H1 (cell line): ENCODE results near the gene AP1M1. TPM values are rescaled to one million over a fixed set of nuclear protein-coding genes. Genes with fewer than 3 reads are reported as not detected.

ENCODE experiments used
- CHD2 ChIP-seq: IDR thresholded peaks from 2 replicates; pipeline ENCODE4 v1.6.1; 2012; ENCODE audit warnings: low read length, improper control_type of control experiment
- CHD7 ChIP-seq: fragments of 300-600 bp; sonication (generic); IDR thresholded peaks from 2 replicates; pipeline ENCODE4 v1.7.1; 2012; ENCODE audit warnings: low read length, moderate library complexity, mild to moderate bottlenecking, inconsistent platforms; ENCODE audit not compliant: insufficient replicate concordance
- CTCF ChIP-seq, 3 experiments: IDR thresholded peaks; 1 replicate in 2 of 3; 2 replicates in 1 of 3; pipeline versions ENCODE4 v1.5.1 to v1.6.1; 2011; ENCODE audit warnings: low read length in 3 of 3, mild to moderate bottlenecking in 3 of 3, inconsistent platforms in 2 of 3, low read depth in 1 of 3, moderate library complexity in 1 of 3; ENCODE audit not compliant: insufficient read depth in 1 of 3; ENCODE audit errors: control extremely low read depth in 1 of 3
- KDM1A ChIP-seq: fragments of 200-600, 300-600 bp; sonication (generic); IDR thresholded peaks from 2 replicates; pipeline ENCODE4 v1.7.1; 2016; ENCODE audit warnings: mild to moderate bottlenecking, low read length, borderline replicate concordance
- RAD21 ChIP-seq, 2 experiments: IDR thresholded peaks in 1 of 2; conservative IDR thresholded peaks in 1 of 2; 2 replicates each; pipeline ENCODE4 v1.6.1; 2011; ENCODE audit warnings: low read depth in 2 of 2, low read length in 2 of 2, improper control_type of control experiment in 1 of 2, inconsistent platforms in 1 of 2, mild to moderate bottlenecking in 1 of 2, moderate library complexity in 1 of 2
- SAP30 ChIP-seq: fragments of 300-600 bp; sonication (generic); IDR thresholded peaks from 2 replicates; pipeline ENCODE4 v1.7.1; 2012; ENCODE audit warnings: low read length, moderate library complexity, mild to moderate bottlenecking, inconsistent platforms; ENCODE audit not compliant: insufficient read depth, insufficient replicate concordance
- SIX5 ChIP-seq: IDR thresholded peaks from 2 replicates; pipeline ENCODE4 v1.6.1; 2011; ENCODE audit warnings: mild to moderate bottlenecking, low read depth, low read length
- SP4 ChIP-seq: IDR thresholded peaks from 2 replicates; pipeline ENCODE4 v1.6.1; 2012; ENCODE audit warnings: low read length, inconsistent platforms
- SUZ12 ChIP-seq: fragments of 200-600 bp; sonication (generic); IDR thresholded peaks from 2 replicates; pipeline ENCODE4 v1.6.1; 2012; ENCODE audit warnings: mild to moderate bottlenecking, inconsistent platforms, low read length, moderate library complexity, mixed read lengths
- polyA plus RNA-seq, 7 experiments: library from polyadenylated mRNA; depleted of rRNA in 3 of 7; stranded (reverse) in 5 of 7; unstranded in 2 of 7; fragments of >200 nt in 5 of 7; fragments of 200-250 nt in 2 of 7; gene quantifications; 1 replicate in 5 of 7; 2 replicates in 1 of 7; 4 replicates in 1 of 7; pipeline versions ENCODE4 v1.2.1 to v1.2.3, GENCODE V29; 2011 to 2013; ENCODE audit warnings: missing spikeins in 2 of 7, mixed read lengths in 2 of 7
- total RNA-seq: library from RNA; stranded (reverse); fragmentation: NEBNext Ultra II Directional; extraction: Animal tissue kit (Norgen Biotek cat#: 25700); gene quantifications from 2 replicates; pipeline ENCODE4 v1.2.1, GENCODE V29; 2021

The AP1M1 gene
- total and polyA plus RNA-seq, 2 of the 8 experiments (the other 6 are each of a cell fraction or from before 2014, with no cell fraction given), result 30.9 to 37.5 TPM

DNA sequence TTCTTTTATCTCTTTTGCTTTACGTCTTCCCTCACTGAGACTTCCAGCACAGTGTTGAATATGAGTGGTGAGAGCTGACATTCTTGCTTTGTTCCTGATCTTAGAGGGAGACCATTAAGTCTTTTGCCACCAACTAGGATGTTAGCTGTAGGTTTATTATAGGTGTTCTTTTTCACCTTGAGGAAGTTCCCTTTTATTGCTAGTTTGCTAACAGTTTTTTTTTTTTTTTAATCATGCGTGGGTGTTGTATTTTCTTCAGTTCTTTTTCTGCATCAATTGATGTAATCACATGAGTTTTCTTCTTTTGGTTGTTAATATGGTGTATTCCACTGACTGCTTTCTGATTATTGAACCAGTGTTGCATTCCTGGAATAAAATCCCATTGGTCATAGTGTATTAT lies 21.1 kb downstream of the AP1M1 start (continued):
- no peak for TF ChIP-seq CHD7
- TF ChIP-seq SAP30, result no peak
- no peak for TF ChIP-seq SIX5
- TF ChIP-seq RAD21 (IDR thresholded peaks at IDR 0.05 in 1 of 2, conservative IDR thresholded peaks at IDR 0.05 in 1 of 2; ENCODE audit: low read depth in 2 of 2, low read length in 2 of 2), result no peak
- no peak for TF ChIP-seq KDM1A
- no peak for TF ChIP-seq CTCF (IDR thresholded peaks at IDR 0.05; ENCODE audit: control extremely low read depth in 1 of 3, insufficient read depth in 1 of 3, low read depth in 1 of 3, low read length in 3 of 3)
- TF ChIP-seq CHD2, result no peak
- TF ChIP-seq SUZ12, result no peak
- TF ChIP-seq SP4, result no peak
